SK-N-MC (cell line): Measurements from ENCODE around the gene HSF2BP.

Source experiments
- EZH2 ChIP-seq: fragments of 200-600 bp; sonication (generic); IDR thresholded peaks from one replicate; pipeline ENCODE4 v1.6.1; 2017; ENCODE audit warnings: antibody characterized with exemption
- POLR2AphosphoS5 ChIP-seq: IDR thresholded peaks from 2 replicates; pipeline ENCODE4 v1.6.1; 2012; ENCODE audit warnings: mild to moderate bottlenecking, low read depth, low read length, borderline replicate concordance

DNA sequence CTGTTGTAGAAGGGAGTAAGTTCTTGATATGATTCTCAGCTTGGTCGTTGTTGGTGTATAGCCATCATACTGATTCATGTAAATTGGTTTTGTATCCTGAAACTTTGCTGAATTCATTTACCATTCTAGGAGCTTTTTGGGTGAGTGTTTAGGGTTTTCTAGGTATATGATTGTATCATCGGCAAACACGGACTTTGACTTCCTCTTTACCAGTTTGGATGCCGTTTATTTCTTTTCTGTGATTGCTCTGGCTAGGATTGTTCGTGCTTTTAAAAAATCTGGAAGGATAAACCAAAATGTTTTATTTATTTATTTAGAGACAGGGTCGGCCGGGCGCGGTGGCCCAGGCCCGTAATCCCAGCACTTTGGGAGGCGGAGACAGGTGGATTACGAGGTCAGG, 20.7 kb upstream of the HSF2BP start:
- TF ChIP-seq EZH2 (no peak), POLR2AphosphoS5 (no peak)
